Panc1 (cell line): ENCODE data around the gene ARFGAP2. TPM values are rescaled to one million over a fixed set of nuclear protein-coding genes. Genes with fewer than 3 reads are reported as not detected.
A peak's percentile ranks its signal among the peaks of the same experiment; 100 is the strongest.

ENCODE experiments used
- ATAC-seq: fragments of 200-7000 bp; cut with Tn5 transposase; 2 replicates; pipeline ENCODE4 v1.9.1; 2020; ENCODE audit warnings: mild to moderate bottlenecking, moderate library complexity
- BruUV-seq: library from RNA; stranded (reverse); fragments of 400-500 nt; replicated peaks from 2 replicates; lab custom pipeline; 2021; lab: Mats Ljungman, UMichigan
- CTCF ChIA-PET: fragments of 300-600 bp; sonication (Branson Sonifier 250); formaldehyde crosslinking; loops from one replicate; lab custom pipeline; 2022; ENCODE audit warnings: antibody characterized with exemption; lab: Charles Lee
- POLR2A ChIA-PET: fragments of 300-600 bp; sonication (Branson Sonifier 250); formaldehyde crosslinking; loops from one replicate; lab custom pipeline; 2022; ENCODE audit warnings: antibody characterized with exemption; lab: Charles Lee
- DNase-seq: peaks from one replicate; pipeline ENCODE4 v3.0.0-alpha.2; 2010; ENCODE audit warnings: low read depth, low spot score
- H3K27ac ChIP-seq: 2 replicates; pipeline ENCODE4 v1.5.1; 2011; ENCODE audit warnings: mild to moderate bottlenecking, low read length, inconsistent platforms
- H3K27me3 ChIP-seq: fragments of 200-500 bp; sonication (Bioruptor generic); 2 replicates; pipeline ENCODE4 v1.6.0; 2014; ENCODE audit warnings: low read length, inconsistent platforms; ENCODE audit not compliant: control insufficient read depth, insufficient read depth
- H3K36me3 ChIP-seq: fragments of 200-500 bp; sonication (Bioruptor generic); 2 replicates; pipeline ENCODE4 v1.5.1; 2014; ENCODE audit warnings: inconsistent platforms, mild to moderate bottlenecking, low read length, moderate library complexity; ENCODE audit not compliant: control insufficient read depth, insufficient read depth
- H3K4me1 ChIP-seq: 2 replicates; pipeline ENCODE4 v1.5.1; 2011; ENCODE audit warnings: inconsistent platforms, mild to moderate bottlenecking, low read length, moderate library complexity; ENCODE audit not compliant: control insufficient read depth, insufficient read depth
- H3K4me3 ChIP-seq, 2 experiments: 2 replicates each; pipeline ENCODE4 v1.5.1; 2011 to 2012; ENCODE audit warnings: low read depth in 2 of 2, low read length in 2 of 2, mild to moderate bottlenecking in 2 of 2, inconsistent platforms in 1 of 2, moderate library complexity in 1 of 2
- H3K9me3 ChIP-seq: fragments of 200-500 bp; sonication (Bioruptor generic); 2 replicates; pipeline ENCODE4 v1.5.1; 2014; ENCODE audit warnings: low read depth, mild to moderate bottlenecking, inconsistent platforms, low read length, moderate library complexity; ENCODE audit not compliant: control insufficient read depth, insufficient read depth
- CTCF ChIP-seq: fragments of 450-650 bp; IDR thresholded peaks from 2 replicates; pipeline ENCODE4 v1.5.1; 2017; ENCODE audit warnings: mild to moderate bottlenecking
- POLR2AphosphoS5 ChIP-seq: IDR thresholded peaks from 2 replicates; pipeline ENCODE4 v1.6.1; 2012; ENCODE audit warnings: mild to moderate bottlenecking, low read depth, low read length, moderate library complexity
- REST ChIP-seq, 2 experiments: IDR thresholded peaks; 2 replicates each; pipeline ENCODE4 v1.6.1; 2011 to 2012; ENCODE audit warnings: low read depth in 2 of 2, control low read depth in 1 of 2, low read length in 1 of 2, mild to moderate bottlenecking in 1 of 2, moderate library complexity in 1 of 2; ENCODE audit not compliant: insufficient read depth in 1 of 2
- SIN3A ChIP-seq: IDR thresholded peaks from 2 replicates; pipeline ENCODE4 v1.6.1; 2012; ENCODE audit warnings: low read depth, mild to moderate bottlenecking, low read length, moderate library complexity, borderline replicate concordance; ENCODE audit not compliant: insufficient read depth
- TCF7L2 ChIP-seq: IDR thresholded peaks from 2 replicates; pipeline ENCODE4 v1.6.1; 2011; ENCODE audit warnings: mild to moderate bottlenecking, low read depth, low read length, inconsistent platforms
- in situ Hi-C: cut with HindIII; loops from 2 replicates; pipeline ENCODE4 v1.10.0; 2016; ENCODE audit warnings: low sequenced_read_pairs, low pct_unique_long_range_greater_than_20kb
- intact Hi-C: fragments of 100-400 bp; cut with micrococcal nuclease; formaldehyde crosslinking; loops from one replicate; pipeline ENCODE4 v1.10.0; 2022; ENCODE audit not compliant: unreplicated experiment
- total RNA-seq: library from RNA; stranded (reverse); gene quantifications from one replicate; pipeline ENCODE4 v1.2.1, GENCODE V29; 2021; ENCODE audit not compliant: unreplicated experiment

Gene ARFGAP2
- total RNA-seq, 1 experiment from 2014 or later, result 61.4 TPM

- ChIA-PET POLR2A (no interaction called here), CTCF (interaction anchor here (0.6 to 1.0 kb wide), 4 partner anchors 35 to 114 kb away, joined by 3 to 6 read pairs (median 5); partner anchors contain the start of gene DDB2)
- Histone ChIP-seq H3K9me3 (no peaks in the 10 kb centered on the region), H3K27me3 (no peaks in the 10 kb centered on the region), H3K4me3 (no peak overlapping the region), H3K36me3 (peaks cover 2% of the 10 kb centered on the region), H3K27ac (no peak overlapping the region), H3K4me1 (peaks cover 23% of the 10 kb centered on the region)
- DNase-seq (no peak), ATAC-seq (no peak)
- in situ Hi-C loops, result no loop called here
- TF ChIP-seq POLR2AphosphoS5 (no peak), CTCF (no peak), SIN3A (no peak), REST (IDR thresholded peaks at IDR 0.05; ENCODE audit: insufficient read depth in 1 of 2, low read depth in 2 of 2, low read length in 1 of 2) (no peak), TCF7L2 (no peak)
- no TSS peak for BruUV-seq
- intact Hi-C loops, result no loop called here
Measured at GRCh38 chr11:47180006-47180787, 3.5 kb upstream of the ARFGAP2 start.

- intact Hi-C loops, result loop anchor here (10.0 kb wide), 2 partner anchors 75 to 175 kb away; partner anchors contain the start of genes MYBPC3 and NR1H3
- no TSS peak for BruUV-seq
- H3K4me1 ChIP-seq, result peaks cover 21% of the 10 kb centered on the region
- no peaks in the 10 kb centered on the region for H3K9me3 ChIP-seq
- peaks cover 2% of the 10 kb centered on the region for H3K36me3 ChIP-seq
- ChIA-PET CTCF (interaction anchor here (0.6 to 1.0 kb wide), 3 partner anchors 35 to 115 kb away, joined by 5 to 6 read pairs (median 5); partner anchors contain the start of gene DDB2), POLR2A (interaction anchor here (0.6 to 0.8 kb wide), 2 partner anchors 35 to 50 kb away, joined by 4 to 11 read pairs; partner anchors contain the start of gene DDB2)
- H3K4me3 ChIP-seq, result no peak overlapping the region
- TF ChIP-seq TCF7L2, result no peak
- TF ChIP-seq CTCF, result peak; percentile 86
- no peak overlapping the region for H3K27ac ChIP-seq
- no peaks in the 10 kb centered on the region for H3K27me3 ChIP-seq
- DNase-seq (no peak), ATAC-seq (peak; percentile 40; the same call in 1 of the 2 replicates)
- in situ Hi-C loops, result no loop called here
Measured at GRCh38 chr11:47179655-47179991, 2.9 kb upstream of the ARFGAP2 start.
